Mesendoderm (in vitro differentiated cells): ENCODE measurements around the gene KRT6A.
"Not testable (repeated sequence)": the region's sequence is repeated elsewhere in the genome, so short reads cannot be mapped to it uniquely, and the experiment has no call there.

Experiments
- DNase-seq: peaks from one replicate; pipeline ENCODE4 v3.0.0; 2013
- H2AK5ac ChIP-seq: 2 replicates; pipeline ENCODE4 v1.6.1; 2013; ENCODE audit warnings: low read length, inconsistent platforms
- H2BK120ac ChIP-seq: 2 replicates; pipeline ENCODE4 v1.6.1; 2013; ENCODE audit warnings: low read depth, mild to moderate bottlenecking, low read length, moderate library complexity, mixed read lengths
- H2BK15ac ChIP-seq: replicated peaks from 2 replicates; pipeline ENCODE4 v1.6.1; 2013; ENCODE audit warnings: low read depth, mild to moderate bottlenecking, moderate library complexity
- H2BK5ac ChIP-seq: 2 replicates; pipeline ENCODE4 v1.6.1; 2013; ENCODE audit warnings: low read length, inconsistent platforms
- H3K18ac ChIP-seq: 2 replicates; pipeline ENCODE4 v1.6.1; 2013; ENCODE audit warnings: mild to moderate bottlenecking, low read length, mixed read lengths
- H3K23ac ChIP-seq: one replicate; pipeline ENCODE4 v1.6.1; 2013; ENCODE audit warnings: low read length
- H3K27ac ChIP-seq: 2 replicates; pipeline ENCODE4 v1.5.1; 2013; ENCODE audit warnings: low read depth, mild to moderate bottlenecking, inconsistent platforms, low read length, moderate library complexity
- H3K27me3 ChIP-seq: 2 replicates; pipeline ENCODE4 v1.6.1; 2013; ENCODE audit warnings: low read length, control low read depth, mild to moderate bottlenecking, inconsistent platforms; ENCODE audit not compliant: insufficient read depth, poor library complexity
- H3K36me3 ChIP-seq: 2 replicates; pipeline ENCODE4 v1.6.1; 2013; ENCODE audit warnings: low read length, inconsistent platforms; ENCODE audit not compliant: control insufficient read depth, insufficient read depth
- H3K4ac ChIP-seq: one replicate; pipeline ENCODE4 v1.6.1; 2013; ENCODE audit warnings: low read depth, mild to moderate bottlenecking, low read length, moderate library complexity
- H3K4me1 ChIP-seq: 2 replicates; pipeline ENCODE4 v1.6.1; 2013; ENCODE audit warnings: low read depth, low read length, inconsistent platforms; ENCODE audit not compliant: control insufficient read depth
- H3K4me2 ChIP-seq: 2 replicates; pipeline ENCODE4 v1.6.1; 2013; ENCODE audit warnings: low read length
- H3K4me3 ChIP-seq: 2 replicates; pipeline ENCODE4 v1.5.1; 2013; ENCODE audit warnings: mild to moderate bottlenecking, low read length
- H3K56ac ChIP-seq: one replicate; pipeline ENCODE4 v1.6.1; 2013; ENCODE audit warnings: low read length
- H3K79me1 ChIP-seq: 2 replicates; pipeline ENCODE4 v1.6.1; 2013; ENCODE audit warnings: low read length, inconsistent platforms
- H3K79me2 ChIP-seq: 2 replicates; pipeline ENCODE4 v1.6.1; 2013; ENCODE audit warnings: mild to moderate bottlenecking, low read length; ENCODE audit not compliant: control insufficient read depth, insufficient read depth
- H3K9ac ChIP-seq: 2 replicates; pipeline ENCODE4 v1.6.1; 2013; ENCODE audit warnings: low read length, inconsistent platforms
- H4K5ac ChIP-seq: one replicate; pipeline ENCODE4 v1.6.1; 2013; ENCODE audit warnings: low read length
- H4K8ac ChIP-seq: one replicate; pipeline ENCODE4 v1.6.1; 2013; ENCODE audit warnings: low read depth, mild to moderate bottlenecking, control low read depth, low read length, moderate library complexity
- WGBS: extraction: QIAGEN DNeasy Blood & Tissue Kit; methylation state at CpG from one replicate; pipeline ENCODE4 v1.1.7; 2013; ENCODE audit warnings: low lambda C conversion rate, missing lambda C conversion rate; ENCODE audit not compliant: insufficient coverage; ENCODE audit errors: extremely low coverage; 5-methylcytosine and 5-hydroxymethylcytosine counted together

The KRT6A gene

DNA sequence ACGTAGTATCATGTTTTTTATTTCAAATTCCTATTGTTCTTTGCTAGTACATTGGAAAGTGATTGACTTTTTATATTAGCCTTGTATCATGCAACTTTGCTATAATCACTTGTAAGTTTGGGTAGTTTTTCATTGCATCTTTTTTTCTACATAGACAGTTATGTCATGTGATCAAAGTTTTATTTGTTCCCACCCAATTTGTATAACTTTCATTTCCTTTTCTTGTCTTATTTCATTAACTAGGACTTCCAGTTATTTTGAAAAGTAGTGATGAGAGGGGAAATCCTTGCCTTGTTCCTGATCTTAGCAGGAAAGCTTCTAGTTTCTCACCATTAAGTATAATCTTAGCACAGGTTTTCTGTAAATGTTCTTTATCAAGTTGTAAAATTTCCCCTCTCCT, 9.8 kb upstream of the KRT6A start:
- no peak overlapping the region for H2BK15ac ChIP-seq
- no CpG with 5 or more reads among the region's 1 CpG for WGBS
- no peak overlapping the region for H3K27ac ChIP-seq
- no peaks in the 10 kb centered on the region for H3K36me3 ChIP-seq
- no peaks in the 10 kb centered on the region for H3K79me1 ChIP-seq
- no peak overlapping the region for H3K23ac ChIP-seq
- H3K4me2 ChIP-seq, result no peak overlapping the region
- no peak overlapping the region for H3K4me3 ChIP-seq
- H3K56ac ChIP-seq, result no peak overlapping the region
- no peak overlapping the region for H4K5ac ChIP-seq
- H3K79me2 ChIP-seq, result no peaks in the 10 kb centered on the region
- H3K9ac ChIP-seq, result no peak overlapping the region
- no peaks in the 10 kb centered on the region for H3K27me3 ChIP-seq
- DNase-seq, result no peak
- no peak overlapping the region for H3K18ac ChIP-seq
- H2BK5ac ChIP-seq, result no peak overlapping the region
- H3K4me1 ChIP-seq, result no peaks in the 10 kb centered on the region
- no peak overlapping the region for H2BK120ac ChIP-seq
- H2AK5ac ChIP-seq, result no peak overlapping the region
- H4K8ac ChIP-seq, result no peak overlapping the region
- no peak overlapping the region for H3K4ac ChIP-seq

- Histone ChIP-seq H3K23ac (no peak overlapping the region), H3K27me3 (no peaks in the 10 kb centered on the region), H2BK15ac (no peak overlapping the region), H3K79me2 (no peaks in the 10 kb centered on the region), H3K4me3 (no peak overlapping the region), H3K56ac (no peak overlapping the region), H3K4ac (no peak overlapping the region), H3K36me3 (no peaks in the 10 kb centered on the region), H3K18ac (no peak overlapping the region), H2BK120ac (no peak overlapping the region), H3K9ac (no peak overlapping the region), H2AK5ac (no peak overlapping the region), H3K27ac (no peak overlapping the region), H3K4me1 (peaks cover 5% of the 10 kb centered on the region), H4K8ac (no peak overlapping the region), H2BK5ac (no peak overlapping the region), H3K79me1 (no peaks in the 10 kb centered on the region), H3K4me2 (no peak overlapping the region), H4K5ac (no peak overlapping the region)
- DNase-seq, result no peak
- WGBS, result no CpG with 5 or more reads among the region's 7 CpGs
Observed at GRCh38 chr12:52501490-52501889, 8.4 kb upstream of the KRT6A start.

GRCh38 chr12:52500574-52500973, 7.5 kb upstream of the KRT6A start:
- H3K9ac ChIP-seq, H3K56ac ChIP-seq, H3K18ac ChIP-seq, H3K27me3 ChIP-seq, H3K27ac ChIP-seq, H3K79me2 ChIP-seq, H2BK5ac ChIP-seq, H3K4me2 ChIP-seq, DNase-seq, H2AK5ac ChIP-seq, H3K36me3 ChIP-seq, H3K4me3 ChIP-seq, H4K8ac ChIP-seq, H4K5ac ChIP-seq, H2BK15ac ChIP-seq, H2BK120ac ChIP-seq, H3K4ac ChIP-seq, H3K79me1 ChIP-seq, H3K23ac ChIP-seq: not testable (repeated sequence)
- H3K4me1 ChIP-seq, result peaks cover 14% of the 10 kb centered on the region
- no CpG with 5 or more reads among the region's 6 CpGs for WGBS

DNA sequence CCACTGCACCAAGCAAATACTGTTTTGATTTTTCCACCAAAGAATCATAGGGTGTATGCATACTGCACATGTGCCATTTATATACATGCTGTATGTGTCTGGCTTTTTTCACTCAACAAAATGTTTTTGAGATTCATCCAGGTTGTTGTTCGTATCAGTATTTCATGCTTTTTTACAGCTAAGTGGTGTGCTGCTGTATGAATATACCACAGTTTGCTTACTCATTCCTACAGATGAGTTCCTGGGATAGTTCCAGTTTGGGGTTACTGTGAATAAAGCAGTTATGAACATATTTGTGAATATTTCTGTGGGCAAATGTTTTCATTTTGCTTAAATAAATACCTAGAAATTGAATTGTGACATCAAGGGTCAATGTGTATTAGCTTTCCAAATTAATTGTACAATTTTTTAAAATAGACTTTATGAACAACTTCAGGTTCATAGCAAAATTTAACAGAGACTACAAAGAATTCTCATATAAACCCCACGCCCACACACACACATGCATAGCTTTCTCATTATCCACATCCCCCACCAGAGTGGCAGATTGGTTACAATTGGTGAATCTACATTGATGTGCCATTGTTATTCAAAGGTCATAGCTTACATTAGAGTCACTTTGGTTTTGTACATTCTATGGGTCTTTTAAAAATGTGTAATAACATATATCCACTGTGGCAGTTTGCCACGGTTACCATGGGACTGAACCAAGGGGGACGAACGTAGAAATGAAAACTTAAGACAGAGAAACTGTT, 6.9 kb upstream of the KRT6A start:
- H3K79me2 ChIP-seq, result no peaks in the 10 kb centered on the region
- no peak overlapping the region for H3K4me2 ChIP-seq
- H2BK5ac ChIP-seq, result no peak overlapping the region
- H4K8ac ChIP-seq, result no peak overlapping the region
- DNase-seq, result no peak
- H2BK15ac ChIP-seq, result no peak overlapping the region
- peaks cover 18% of the 10 kb centered on the region for H3K4me1 ChIP-seq
- H3K4me3 ChIP-seq, result no peak overlapping the region
- no peak overlapping the region for H3K56ac ChIP-seq
- no peaks in the 10 kb centered on the region for H3K79me1 ChIP-seq
- no peak overlapping the region for H3K27ac ChIP-seq
- no peak overlapping the region for H2BK120ac ChIP-seq
- no peak overlapping the region for H2AK5ac ChIP-seq
- no peak overlapping the region for H3K4ac ChIP-seq
- H3K27me3 ChIP-seq, result no peaks in the 10 kb centered on the region
- no peaks in the 10 kb centered on the region for H3K36me3 ChIP-seq
- no peak overlapping the region for H3K23ac ChIP-seq
- H3K18ac ChIP-seq, result no peak overlapping the region
- no peak overlapping the region for H4K5ac ChIP-seq
- no CpG with 5 or more reads among the region's 5 CpGs for WGBS
- no peak overlapping the region for H3K9ac ChIP-seq

DNA sequence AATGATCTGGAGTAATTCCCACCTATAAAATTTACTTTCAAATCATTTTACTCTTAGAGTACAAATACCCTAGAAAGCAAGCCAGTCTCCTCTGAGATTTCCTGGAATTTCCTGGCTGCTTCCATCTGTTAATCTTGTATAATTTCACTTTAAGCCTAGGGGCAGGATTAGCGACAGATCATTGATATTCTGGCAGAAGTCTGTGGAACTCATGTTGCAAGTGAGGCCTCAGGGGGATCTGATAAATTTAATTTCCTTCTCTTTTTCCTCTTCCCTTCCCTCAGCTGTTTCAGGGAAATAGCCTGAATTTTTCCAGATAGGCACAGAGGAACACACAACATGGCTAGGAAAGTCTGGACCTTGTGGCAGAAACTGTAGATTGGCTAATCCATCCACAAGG, 5.9 kb upstream of the KRT6A start:
- no peaks in the 10 kb centered on the region for H3K36me3 ChIP-seq
- H2BK15ac ChIP-seq, result no peak overlapping the region
- no peak overlapping the region for H2BK5ac ChIP-seq
- no peak overlapping the region for H3K27ac ChIP-seq
- no peaks in the 10 kb centered on the region for H3K79me2 ChIP-seq
- H3K27me3 ChIP-seq, result no peaks in the 10 kb centered on the region
- DNase-seq, result peak; percentile 16
- no peak overlapping the region for H3K4me3 ChIP-seq
- no peak overlapping the region for H3K23ac ChIP-seq
- no peak overlapping the region for H2AK5ac ChIP-seq
- WGBS, result no CpG with 5 or more reads among the region's 1 CpG
- no peak overlapping the region for H3K4me2 ChIP-seq
- no peak overlapping the region for H3K9ac ChIP-seq
- H3K79me1 ChIP-seq, result no peaks in the 10 kb centered on the region
- no peak overlapping the region for H2BK120ac ChIP-seq
- H3K56ac ChIP-seq, result no peak overlapping the region
- no peak overlapping the region for H4K8ac ChIP-seq
- H3K4me1 ChIP-seq, result peaks cover 26% of the 10 kb centered on the region
- no peak overlapping the region for H3K18ac ChIP-seq
- H4K5ac ChIP-seq, result no peak overlapping the region
- no peak overlapping the region for H3K4ac ChIP-seq

- Histone ChIP-seq H2BK120ac (no peak overlapping the region), H3K23ac (no peak overlapping the region), H3K79me1 (no peaks in the 10 kb centered on the region), H2BK5ac (no peak overlapping the region), H3K4me1 (peaks cover 26% of the 10 kb centered on the region), H4K8ac (no peak overlapping the region), H2BK15ac (no peak overlapping the region), H3K56ac (peak overlapping the region; percentile 34), H3K18ac (no peak overlapping the region), H3K4me3 (no peak overlapping the region), H3K79me2 (no peaks in the 10 kb centered on the region), H3K36me3 (no peaks in the 10 kb centered on the region), H2AK5ac (peak overlapping the region; percentile 60), H4K5ac (no peak overlapping the region), H3K27ac (no peak overlapping the region), H3K4me2 (no peak overlapping the region), H3K9ac (no peak overlapping the region), H3K27me3 (no peaks in the 10 kb centered on the region), H3K4ac (peak overlapping the region; percentile 4)
- no peak for DNase-seq
- WGBS, result no CpG with 5 or more reads among the region's 7 CpGs
Observed at GRCh38 chr12:52497975-52498374, 4.9 kb upstream of the KRT6A start.
